ENCODE results near the gene C2orf68. TPM values are rescaled to one million over a fixed set of nuclear protein-coding genes. Genes with fewer than 3 reads are reported as not detected.
"Not testable (repeated sequence)": the region's sequence is repeated elsewhere in the genome, so short reads cannot be mapped to it uniquely, and the experiment has no call there.

The C2orf68 gene
- total RNA-seq, 1 donor from 2014 or later = 36.3 TPM

DNA sequence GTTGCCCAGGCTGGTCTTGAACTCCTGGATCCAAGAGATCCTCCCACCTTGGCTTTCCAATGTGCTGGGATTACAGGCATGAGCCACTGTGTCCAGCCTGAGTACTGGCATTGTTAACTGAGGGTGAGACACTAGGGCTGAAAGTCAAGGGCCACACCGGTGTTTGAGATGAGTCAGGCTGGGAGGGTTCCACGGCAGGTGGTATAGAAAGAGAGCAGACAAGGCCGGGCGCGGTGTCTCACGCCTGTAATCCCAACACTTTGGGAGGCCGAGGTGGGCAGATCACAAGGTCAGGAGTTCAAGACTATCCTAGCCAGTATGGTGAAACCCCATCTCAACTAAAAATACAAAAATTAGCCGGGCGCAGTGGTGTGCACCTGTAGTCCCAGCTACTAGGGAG, 19.6 kb downstream of the C2orf68 start:
- intact Hi-C loops (cut with micrococcal nuclease); DNase-seq (ENCODE audit: low spot score); H3K9me3 Mint-ChIP-seq; H3K36me3 Mint-ChIP-seq (ENCODE audit: low read depth); H3K4me3 Mint-ChIP-seq; H3K27ac Mint-ChIP-seq; H3K27me3 Mint-ChIP-seq (ENCODE audit: insufficient read depth): not testable (repeated sequence)
- H3K4me1 Mint-ChIP-seq (ENCODE audit: low read depth) = peaks cover 32% of the 10 kb centered on the region

GRCh38 chr2:85591563-85591962, 20.3 kb downstream of the C2orf68 start:
- intact Hi-C loops (cut with micrococcal nuclease) = no loop called here
- peaks cover 26% of the 10 kb centered on the region for H3K4me1 Mint-ChIP-seq (ENCODE audit: low read depth)

DNA sequence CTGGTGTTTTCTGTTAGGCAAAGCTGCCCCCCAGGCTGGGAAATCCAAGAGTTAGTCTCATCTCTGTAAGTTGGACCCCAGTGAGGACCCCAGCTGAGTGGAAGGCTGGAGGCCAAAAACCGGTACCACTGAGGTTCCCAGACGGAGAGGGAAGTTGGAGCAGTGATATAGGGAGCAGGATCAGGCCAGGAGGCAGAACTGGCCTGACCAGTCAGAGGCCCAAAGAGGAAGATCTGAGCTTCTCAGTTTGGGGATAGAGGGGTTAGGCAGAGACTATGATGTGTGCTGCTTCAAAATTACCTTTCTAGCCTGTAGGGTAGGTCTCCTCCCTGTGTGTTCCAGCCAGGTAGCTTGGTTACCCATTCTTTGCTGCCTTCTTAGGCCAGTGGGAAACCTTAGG, 20.9 kb downstream of the C2orf68 start:
- intact Hi-C loops (cut with micrococcal nuclease) = no loop called here
- no peaks in the 10 kb centered on the region for H3K27me3 Mint-ChIP-seq (ENCODE audit: insufficient read depth)

More at GRCh38 chr2:85591563-85591962, 20.3 kb downstream of the C2orf68 start:
- H3K9me3 Mint-ChIP-seq = no peaks in the 10 kb centered on the region
- no peak overlapping the region for H3K27ac Mint-ChIP-seq
- H3K36me3 Mint-ChIP-seq (ENCODE audit: low read depth) = peaks cover 9% of the 10 kb centered on the region
- no peak for DNase-seq (ENCODE audit: low spot score)
- no peak overlapping the region for H3K4me3 Mint-ChIP-seq
- H3K27me3 Mint-ChIP-seq (ENCODE audit: insufficient read depth) = no peaks in the 10 kb centered on the region

GRCh38 chr2:85589982-85590791, 21.7 kb downstream of the C2orf68 start:
- Mint-ChIP-seq H3K27me3 (ENCODE audit: insufficient read depth) (no peaks in the 10 kb centered on the region), H3K9me3 (no peaks in the 10 kb centered on the region), H3K36me3 (ENCODE audit: low read depth) (peaks cover 5% of the 10 kb centered on the region), H3K4me3 (no peak overlapping the region), H3K27ac (no peak overlapping the region), H3K4me1 (ENCODE audit: low read depth) (peaks cover 35% of the 10 kb centered on the region)
- DNase-seq (ENCODE audit: low spot score) = no peak
- intact Hi-C loops (cut with micrococcal nuclease) = no loop called here

More for the DNA sequence above, 20.9 kb downstream of the C2orf68 start:
- no peak overlapping the region for H3K27ac Mint-ChIP-seq
- H3K4me3 Mint-ChIP-seq = no peak overlapping the region
- DNase-seq (ENCODE audit: low spot score) = no peak
- peaks cover 27% of the 10 kb centered on the region for H3K4me1 Mint-ChIP-seq (ENCODE audit: low read depth)
- H3K9me3 Mint-ChIP-seq = no peaks in the 10 kb centered on the region
- peaks cover 8% of the 10 kb centered on the region for H3K36me3 Mint-ChIP-seq (ENCODE audit: low read depth)

- H3K27ac Mint-ChIP-seq = no peak overlapping the region
- intact Hi-C loops (cut with micrococcal nuclease) = no loop called here
- peaks cover 34% of the 10 kb centered on the region for H3K4me1 Mint-ChIP-seq (ENCODE audit: low read depth)
- no peaks in the 10 kb centered on the region for H3K27me3 Mint-ChIP-seq (ENCODE audit: insufficient read depth)
- H3K4me3 Mint-ChIP-seq = no peak overlapping the region
- peaks cover 3% of the 10 kb centered on the region for H3K36me3 Mint-ChIP-seq (ENCODE audit: low read depth)
- no peaks in the 10 kb centered on the region for H3K9me3 Mint-ChIP-seq
- DNase-seq (ENCODE audit: low spot score) = no peak
Measured at GRCh38 chr2:85589181-85589580, 22.7 kb downstream of the C2orf68 start.

- intact Hi-C loops (cut with micrococcal nuclease) = no loop called here
- Mint-ChIP-seq H3K27ac (no peak overlapping the region), H3K9me3 (no peaks in the 10 kb centered on the region), H3K36me3 (ENCODE audit: low read depth) (peaks cover 2% of the 10 kb centered on the region), H3K4me1 (ENCODE audit: low read depth) (peaks cover 35% of the 10 kb centered on the region), H3K27me3 (ENCODE audit: insufficient read depth) (no peaks in the 10 kb centered on the region), H3K4me3 (no peak overlapping the region)
- no peak for DNase-seq (ENCODE audit: low spot score)
Measured at GRCh38 chr2:85588645-85589044, 23.2 kb downstream of the C2orf68 start.

DNA sequence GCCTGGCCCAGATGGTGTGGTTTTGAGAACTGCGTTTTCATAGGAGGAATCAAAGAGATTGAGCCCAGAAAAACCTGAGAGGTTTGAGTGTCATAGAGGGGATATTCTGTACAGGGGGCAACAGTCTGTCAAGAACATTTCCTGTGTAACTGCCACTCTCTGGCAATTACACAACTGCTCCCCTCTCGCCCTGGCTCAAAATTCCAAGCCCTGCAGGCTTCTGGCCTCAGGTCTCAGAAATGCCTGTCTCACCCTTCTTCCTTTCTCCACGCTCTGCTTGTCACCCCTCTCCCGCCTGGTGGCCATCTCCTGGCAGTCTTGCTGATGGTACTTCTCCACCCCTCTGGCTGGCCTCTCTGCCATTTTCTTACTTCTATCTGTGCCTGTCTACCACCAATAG, 23.6 kb downstream of the C2orf68 start:
- Mint-ChIP-seq H3K4me3 (no peak overlapping the region), H3K9me3 (no peaks in the 10 kb centered on the region)

DNA sequence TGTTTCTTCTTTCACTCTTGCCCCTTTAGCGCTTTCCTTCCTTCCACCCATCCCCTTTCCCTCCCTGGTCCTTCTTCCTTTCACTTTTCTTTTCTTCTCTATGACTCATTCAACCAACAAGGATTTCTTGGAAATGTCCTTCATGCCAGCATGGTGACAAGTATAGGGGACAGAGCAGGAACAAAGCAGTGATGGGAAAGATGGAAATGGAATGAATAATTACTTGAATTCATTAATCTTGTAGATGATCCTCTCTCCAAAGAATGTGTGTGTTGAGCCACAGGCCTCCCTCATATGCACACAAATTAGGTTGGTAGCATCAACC, 26.1 kb downstream of the C2orf68 start:
- H3K4me1 Mint-ChIP-seq (ENCODE audit: low read depth) = peaks cover 40% of the 10 kb centered on the region
- no peaks in the 10 kb centered on the region for H3K9me3 Mint-ChIP-seq
- intact Hi-C loops (cut with micrococcal nuclease) = loop anchor here (1.0 to 2.0 kb wide), 3 partner anchors 10 to 47 kb away; partner anchors contain the start of genes MAT2A, RNF181 and TMEM150A

More for the DNA sequence above, 23.6 kb downstream of the C2orf68 start:
- Mint-ChIP-seq H3K27ac (no peak overlapping the region), H3K4me1 (ENCODE audit: low read depth) (peaks cover 39% of the 10 kb centered on the region), H3K27me3 (ENCODE audit: insufficient read depth) (no peaks in the 10 kb centered on the region), H3K36me3 (ENCODE audit: low read depth) (peaks cover 4% of the 10 kb centered on the region)
- intact Hi-C loops (cut with micrococcal nuclease) = no loop called here
- no peak for DNase-seq (ENCODE audit: low spot score)

GRCh38 chr2:85584857-85585780, 26.7 kb downstream of the C2orf68 start:
- intact Hi-C loops (cut with micrococcal nuclease) = loop anchor here (1.0 to 2.0 kb wide), 4 partner anchors 10 to 167 kb away; partner anchors contain the start of genes MAT2A, RNF181, SH2D6 and TMEM150A
- H3K36me3 Mint-ChIP-seq (ENCODE audit: low read depth) = peaks cover 18% of the 10 kb centered on the region
- H3K4me3 Mint-ChIP-seq = peak overlapping the region; percentile 88
- H3K4me1 Mint-ChIP-seq (ENCODE audit: low read depth) = peaks cover 43% of the 10 kb centered on the region
- H3K9me3 Mint-ChIP-seq = no peaks in the 10 kb centered on the region
- H3K27me3 Mint-ChIP-seq (ENCODE audit: insufficient read depth) = no peaks in the 10 kb centered on the region
- H3K27ac Mint-ChIP-seq = peak overlapping the region; percentile 94
- no peak for DNase-seq (ENCODE audit: low spot score)

More for the DNA sequence above, 26.1 kb downstream of the C2orf68 start:
- Mint-ChIP-seq H3K27ac (peak overlapping the region; percentile 94), H3K27me3 (ENCODE audit: insufficient read depth) (no peaks in the 10 kb centered on the region), H3K4me3 (peak overlapping the region; percentile 88), H3K36me3 (ENCODE audit: low read depth) (peaks cover 15% of the 10 kb centered on the region)
- DNase-seq (ENCODE audit: low spot score) = no peak

- intact Hi-C loops (cut with micrococcal nuclease) = loop anchor here (1.0 to 2.0 kb wide), 3 partner anchors 18 to 166 kb away; partner anchors contain the start of genes MAT2A, SH2D6 and TMEM150A
- peak within 1 kb of the TSS; percentile 94 for H3K27ac Mint-ChIP-seq
- no peak for DNase-seq (ENCODE audit: low spot score)
- H3K4me3 Mint-ChIP-seq = peak within 1 kb of the TSS; percentile 88
- H3K36me3 Mint-ChIP-seq (ENCODE audit: low read depth) = peaks cover 18% of the 10 kb centered on the region
- H3K27me3 Mint-ChIP-seq (ENCODE audit: insufficient read depth) = no peaks in the 10 kb centered on the region
- H3K4me1 Mint-ChIP-seq (ENCODE audit: low read depth) = peaks cover 50% of the 10 kb centered on the region
- H3K9me3 Mint-ChIP-seq = no peaks in the 10 kb centered on the region
Measured at GRCh38 chr2:85584354-85584856, 27.5 kb downstream of the C2orf68 start, which contains the start of gene VAMP5. VAMP5 (plus strand) TSS chr2:85584431; CDS start chr2:85584491, 60 bp downstream.

DNA sequence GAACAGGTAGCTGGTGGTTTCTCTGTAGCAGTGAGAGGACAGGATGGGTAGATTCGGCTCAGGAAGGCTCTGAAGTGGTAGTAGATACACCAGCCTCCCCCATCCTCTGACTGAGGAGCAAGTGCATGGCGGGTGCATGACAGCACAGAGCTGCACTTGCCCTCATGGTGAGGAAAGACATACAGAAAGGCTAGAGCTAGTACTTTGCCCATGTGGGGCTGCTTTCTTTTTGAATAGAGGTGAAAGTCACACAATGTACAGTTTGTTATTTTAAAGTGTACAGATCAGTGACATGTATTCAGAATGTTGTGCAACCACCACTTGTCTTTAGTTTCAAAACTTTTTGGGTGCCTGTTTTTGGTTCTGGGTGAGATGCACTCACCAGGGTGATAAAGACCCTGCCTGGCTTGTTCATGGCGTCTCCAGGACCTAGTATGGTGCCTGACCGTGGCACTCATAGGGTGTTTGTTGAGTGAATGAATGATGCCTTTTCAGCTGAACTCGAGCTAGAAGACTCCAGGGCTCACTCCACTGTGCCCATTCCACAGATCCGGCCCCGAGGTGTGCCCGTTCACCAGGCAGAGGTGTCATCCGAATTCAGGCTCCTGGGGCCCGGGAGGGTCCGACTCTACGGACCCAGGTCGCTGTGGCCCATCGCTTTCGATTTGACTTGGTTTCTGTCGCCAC, 28.1 kb downstream of the C2orf68 start:
- no peaks in the 10 kb centered on the region for H3K27me3 Mint-ChIP-seq (ENCODE audit: insufficient read depth)
- peak overlapping the region; percentile 90 for H3K27ac Mint-ChIP-seq
- no peaks in the 10 kb centered on the region for H3K9me3 Mint-ChIP-seq
- peaks cover 20% of the 10 kb centered on the region for H3K36me3 Mint-ChIP-seq (ENCODE audit: low read depth)
- intact Hi-C loops (cut with micrococcal nuclease) = loop anchor here (1.0 to 2.0 kb wide), 3 partner anchors 19 to 166 kb away; partner anchors contain the start of genes MAT2A, SH2D6 and TMEM150A
- H3K4me1 Mint-ChIP-seq (ENCODE audit: low read depth) = peaks cover 55% of the 10 kb centered on the region
- DNase-seq (ENCODE audit: low spot score) = no peak
- H3K4me3 Mint-ChIP-seq = peak overlapping the region; percentile 84

GRCh38 chr2:85582492-85582891, 29.4 kb downstream of the C2orf68 start:
- Mint-ChIP-seq H3K9me3 (no peaks in the 10 kb centered on the region), H3K27me3 (ENCODE audit: insufficient read depth) (no peaks in the 10 kb centered on the region), H3K36me3 (ENCODE audit: low read depth) (peaks cover 22% of the 10 kb centered on the region), H3K27ac (peak overlapping the region; percentile 31), H3K4me1 (ENCODE audit: low read depth) (peaks cover 58% of the 10 kb centered on the region), H3K4me3 (no peak overlapping the region)
- intact Hi-C loops (cut with micrococcal nuclease) = no loop called here
- DNase-seq (ENCODE audit: low spot score) = no peak
